ENCODE results near the gene EIF3I. TPM values are rescaled to one million over a fixed set of nuclear protein-coding genes. Genes with fewer than 3 reads are reported as not detected.

Gene EIF3I
- total and polyA plus RNA-seq, 2 of the 8 experiments (the other 6 are each of a cell fraction or from before 2014, with no cell fraction given): 247 to 346 TPM

GRCh38 chr1:32215629-32216480 lies 6.4 kb upstream of the EIF3I start (continued):
- TF ChIP-seq, protein P1, sequence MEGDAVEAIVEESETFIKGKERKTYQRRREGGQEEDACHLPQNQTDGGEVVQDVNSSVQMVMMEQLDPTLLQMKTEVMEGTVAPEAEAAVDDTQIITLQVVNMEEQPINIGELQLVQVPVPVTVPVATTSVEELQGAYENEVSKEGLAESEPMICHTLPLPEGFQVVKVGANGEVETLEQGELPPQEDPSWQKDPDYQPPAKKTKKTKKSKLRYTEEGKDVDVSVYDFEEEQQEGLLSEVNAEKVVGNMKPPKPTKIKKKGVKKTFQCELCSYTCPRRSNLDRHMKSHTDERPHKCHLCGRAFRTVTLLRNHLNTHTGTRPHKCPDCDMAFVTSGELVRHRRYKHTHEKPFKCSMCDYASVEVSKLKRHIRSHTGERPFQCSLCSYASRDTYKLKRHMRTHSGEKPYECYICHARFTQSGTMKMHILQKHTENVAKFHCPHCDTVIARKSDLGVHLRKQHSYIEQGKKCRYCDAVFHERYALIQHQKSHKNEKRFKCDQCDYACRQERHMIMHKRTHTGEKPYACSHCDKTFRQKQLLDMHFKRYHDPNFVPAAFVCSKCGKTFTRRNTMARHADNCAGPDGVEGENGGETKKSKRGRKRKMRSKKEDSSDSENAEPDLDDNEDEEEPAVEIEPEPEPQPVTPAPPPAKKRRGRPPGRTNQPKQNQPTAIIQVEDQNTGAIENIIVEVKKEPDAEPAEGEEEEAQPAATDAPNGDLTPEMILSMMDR (IDR thresholded peaks at IDR 0.05; ENCODE audit: control extremely low read depth in 1 of 3, insufficient read depth in 1 of 3, low read depth in 1 of 3, low read length in 3 of 3): peak; percentile 86 to 91 (median 86)
- TF ChIP-seq YY1 (IDR thresholded peaks at IDR 0.05; ENCODE audit: low read depth, low read length) (peak; percentile 77), GTF2F1 (IDR thresholded peaks at IDR 0.05; ENCODE audit: borderline replicate concordance, low read depth, low read length) (no peak), HDAC6 (IDR thresholded peaks at IDR 0.05; ENCODE audit: low read depth, low read length) (no peak)
